RWPE2 (cell line): ENCODE data around the gene ESRRA.
A peak's percentile ranks its signal among the peaks of the same experiment; 100 is the strongest.

Source experiments
- ATAC-seq: fragments of 200-7000 bp; cut with Tn5 transposase; 3 replicates; pipeline ENCODE4 v1.9.1; 2021; ENCODE audit warnings: low read depth
- DNase-seq: peaks from one replicate; pipeline ENCODE4 v3.0.0-alpha.2; 2020; ENCODE audit warnings: low spot score
- H3K27ac ChIP-seq: fragments of 450-650 bp; 2 replicates; pipeline ENCODE4 v1.5.1; 2017; ENCODE audit warnings: mild to moderate bottlenecking; ENCODE audit not compliant: poor library complexity, severe bottlenecking
- H3K27me3 ChIP-seq: fragments of 250-450 bp; sonication (Bioruptor Pico); 2 replicates; pipeline ENCODE4 v1.5.1; 2021; ENCODE audit warnings: mild to moderate bottlenecking, moderate library complexity; ENCODE audit not compliant: insufficient read depth, poor library complexity, severe bottlenecking
- H3K36me3 ChIP-seq: fragments of 250-450 bp; sonication (Bioruptor Pico); 2 replicates; pipeline ENCODE4 v1.5.1; 2020; ENCODE audit warnings: low read depth, mild to moderate bottlenecking, moderate library complexity
- H3K4me1 ChIP-seq: fragments of 250-450 bp; sonication (Bioruptor Pico); 2 replicates; pipeline ENCODE4 v1.5.1; 2021; ENCODE audit warnings: mild to moderate bottlenecking, moderate library complexity; ENCODE audit not compliant: insufficient read depth, poor library complexity, severe bottlenecking
- H3K4me3 ChIP-seq: fragments of 250-450 bp; sonication (Bioruptor Pico); 2 replicates; pipeline ENCODE4 v1.5.1; 2021; ENCODE audit warnings: mild to moderate bottlenecking, moderate library complexity; ENCODE audit not compliant: severe bottlenecking
- H3K9me3 ChIP-seq: fragments of 250-450 bp; sonication (Bioruptor Pico); 2 replicates; pipeline ENCODE4 v1.5.1; 2021; ENCODE audit warnings: mild to moderate bottlenecking, moderate library complexity; ENCODE audit not compliant: severe bottlenecking
- CTCF ChIP-seq: fragments of 450-650 bp; IDR thresholded peaks from one replicate; pipeline ENCODE4 v1.5.1; 2017; ENCODE audit warnings: mild to moderate bottlenecking, moderate library complexity; ENCODE audit not compliant: poor library complexity, severe bottlenecking

Gene ESRRA

GRCh38 chr11:64317961-64318765 lies 12.8 kb downstream of the ESRRA start, which contains the start of gene PRDX5:
Gene PRDX5, plus strand, starts transcription at chr11:64318121. Its CDS starts 95 bp downstream, at chr11:64318216.
- DNase-seq (peak; percentile 97), ATAC-seq (peak; percentile 62)
- Histone ChIP-seq H3K4me1 (peaks cover 18% of the 10 kb centered on the region), H3K36me3 (peaks cover 49% of the 10 kb centered on the region), H3K27ac (peak within 1 kb of the TSS; percentile 95), H3K27me3 (no peaks in the 10 kb centered on the region), H3K4me3 (peak within 1 kb of the TSS; percentile 74), H3K9me3 (no peaks in the 10 kb centered on the region)
- TF ChIP-seq CTCF, result peak; percentile 79

- H3K4me3 ChIP-seq, result peak overlapping the region; percentile 74
- H3K9me3 ChIP-seq, result no peaks in the 10 kb centered on the region
- H3K27ac ChIP-seq, result peak overlapping the region; percentile 95
- peaks cover 24% of the 10 kb centered on the region for H3K4me1 ChIP-seq
- peaks cover 49% of the 10 kb centered on the region for H3K36me3 ChIP-seq
- H3K27me3 ChIP-seq, result no peaks in the 10 kb centered on the region
- no peak for TF ChIP-seq CTCF
- ATAC-seq, result no peak
- peak; percentile 41 for DNase-seq
Measured at GRCh38 chr11:64318766-64319761, 13.7 kb downstream of the ESRRA start.

- DNase-seq, result peak; percentile 31
- no peak for ATAC-seq
Measured at GRCh38 chr11:64320556-64320955, 15.2 kb downstream of the ESRRA start.

GRCh38 chr11:64321026-64321425 lies 15.7 kb downstream of the ESRRA start:
- ATAC-seq (no peak), DNase-seq (no peak)
- Histone ChIP-seq H3K27me3 (no peaks in the 10 kb centered on the region), H3K9me3 (no peaks in the 10 kb centered on the region), H3K27ac (peak overlapping the region; percentile 95), H3K4me3 (no peak overlapping the region), H3K4me1 (peaks cover 38% of the 10 kb centered on the region), H3K36me3 (peaks cover 34% of the 10 kb centered on the region)
- no peak for TF ChIP-seq CTCF

More at GRCh38 chr11:64320556-64320955, 15.2 kb downstream of the ESRRA start:
- peaks cover 38% of the 10 kb centered on the region for H3K4me1 ChIP-seq
- H3K4me3 ChIP-seq, result no peak overlapping the region
- no peak for TF ChIP-seq CTCF
- no peaks in the 10 kb centered on the region for H3K9me3 ChIP-seq
- H3K27me3 ChIP-seq, result no peaks in the 10 kb centered on the region
- peak overlapping the region; percentile 95 for H3K27ac ChIP-seq
- peaks cover 35% of the 10 kb centered on the region for H3K36me3 ChIP-seq
